Neuronal stem cell (in vitro differentiated cells): ENCODE measurements around the gene RGMB.

Source experiments
- DNase-seq: peaks from one replicate; pipeline ENCODE4 v3.0.0-alpha.2; 2013; ENCODE audit warnings: low spot score
- H2AFZ ChIP-seq: one replicate; pipeline ENCODE4 v1.6.1; 2013; ENCODE audit warnings: mild to moderate bottlenecking, low read length, inconsistent platforms
- H2AK5ac ChIP-seq: 2 replicates; pipeline ENCODE4 v1.6.1; 2013; ENCODE audit warnings: low read depth, mild to moderate bottlenecking, inconsistent platforms, low read length, moderate library complexity, mixed read lengths
- H2BK120ac ChIP-seq: 2 replicates; pipeline ENCODE4 v1.6.1; 2013; ENCODE audit warnings: low read depth, mild to moderate bottlenecking, inconsistent platforms, low read length, moderate library complexity, mixed read lengths
- H2BK12ac ChIP-seq: one replicate; pipeline ENCODE4 v1.6.1; 2013; ENCODE audit warnings: low read length, inconsistent platforms
- H2BK15ac ChIP-seq: 2 replicates; pipeline ENCODE4 v1.6.1; 2013; ENCODE audit warnings: mild to moderate bottlenecking, low read length, inconsistent platforms, mixed read lengths
- H2BK5ac ChIP-seq: one replicate; pipeline ENCODE4 v1.6.1; 2013; ENCODE audit warnings: inconsistent platforms, mild to moderate bottlenecking, low read length, moderate library complexity
- H3K14ac ChIP-seq: one replicate; pipeline ENCODE4 v1.6.1; 2013; ENCODE audit warnings: low read length, inconsistent platforms
- H3K18ac ChIP-seq: 2 replicates; pipeline ENCODE4 v1.6.1; 2013; ENCODE audit warnings: low read length, inconsistent platforms
- H3K23ac ChIP-seq: 2 replicates; pipeline ENCODE4 v1.6.1; 2013; ENCODE audit warnings: low read depth, mild to moderate bottlenecking, mixed read lengths, low read length, inconsistent platforms; ENCODE audit not compliant: poor library complexity
- H3K27ac ChIP-seq: replicated peaks from 3 replicates; pipeline ENCODE4 v1.5.1; 2013; ENCODE audit warnings: low read length, inconsistent platforms
- H3K27me3 ChIP-seq, 3 experiments: 2 replicates each; pipeline ENCODE4 v1.6.1; 2013; ENCODE audit warnings: low read length in 3 of 3, mild to moderate bottlenecking in 2 of 3, inconsistent platforms in 1 of 3, low read depth in 1 of 3, mixed read lengths in 1 of 3, moderate library complexity in 1 of 3; ENCODE audit not compliant: control insufficient read depth in 3 of 3, insufficient read depth in 3 of 3
- H3K36me3 ChIP-seq, 2 donors: replicated peaks in 1 of 2; 2 replicates each; pipeline ENCODE4 v1.6.1; 2013; ENCODE audit warnings: low read length in 2 of 2; ENCODE audit not compliant: control insufficient read depth in 2 of 2, insufficient read depth in 2 of 2
- H3K4ac ChIP-seq: 2 replicates; pipeline ENCODE4 v1.6.1; 2013; ENCODE audit warnings: inconsistent platforms, mild to moderate bottlenecking, low read length, moderate library complexity
- H3K4me1 ChIP-seq, 2 donors: 1 replicate in 1 of 2; 2 replicates in 1 of 2; pipeline ENCODE4 v1.6.1; 2013; ENCODE audit warnings: low read length in 2 of 2, low read depth in 1 of 2; ENCODE audit not compliant: control insufficient read depth in 2 of 2, insufficient read depth in 1 of 2
- H3K4me2 ChIP-seq: one replicate; pipeline ENCODE4 v1.6.1; 2013; ENCODE audit warnings: mild to moderate bottlenecking, low read length, inconsistent platforms; ENCODE audit not compliant: insufficient read depth, poor library complexity, severe bottlenecking
- H3K4me3 ChIP-seq, 2 donors: 2 replicates each; pipeline ENCODE4 v1.5.1; 2013; ENCODE audit warnings: low read length in 2 of 2, mild to moderate bottlenecking in 2 of 2, inconsistent platforms in 1 of 2, moderate library complexity in 1 of 2
- H3K79me1 ChIP-seq: one replicate; pipeline ENCODE4 v1.6.1; 2013; ENCODE audit warnings: low read depth, mild to moderate bottlenecking, inconsistent platforms, low read length, moderate library complexity
- H3K9ac ChIP-seq: one replicate; pipeline ENCODE4 v1.6.1; 2013; ENCODE audit warnings: mild to moderate bottlenecking, low read depth, low read length, inconsistent platforms; ENCODE audit not compliant: poor library complexity
- H3K9me3 ChIP-seq, 2 donors: replicated peaks in 1 of 2; 2 replicates each; pipeline versions ENCODE3 to v1.6.1; 2013; ENCODE audit warnings: low read length in 2 of 2, mild to moderate bottlenecking in 2 of 2, inconsistent platforms in 1 of 2, low read depth in 1 of 2, mixed read lengths in 1 of 2, moderate library complexity in 1 of 2; ENCODE audit not compliant: control insufficient read depth in 2 of 2, insufficient read depth in 1 of 2
- H4K8ac ChIP-seq: one replicate; pipeline ENCODE4 v1.6.1; 2013; ENCODE audit warnings: low read depth, mild to moderate bottlenecking, inconsistent platforms, low read length, moderate library complexity
- H4K91ac ChIP-seq: one replicate; pipeline ENCODE4 v1.6.1; 2013; ENCODE audit warnings: low read length, low read depth, mild to moderate bottlenecking, inconsistent platforms; ENCODE audit not compliant: poor library complexity
- WGBS, 2 donors: extraction: QIAGEN DNeasy Blood & Tissue Kit; methylation state at CpG; one replicate each; pipeline ENCODE4 v1.1.7; 2013; ENCODE audit warnings: missing lambda C conversion rate in 2 of 2, mixed read lengths in 1 of 2; ENCODE audit not compliant: insufficient read length in 2 of 2, insufficient replicate concordance in 1 of 2; ENCODE audit errors: extremely low coverage in 2 of 2; 5-methylcytosine and 5-hydroxymethylcytosine counted together

Gene RGMB

DNA sequence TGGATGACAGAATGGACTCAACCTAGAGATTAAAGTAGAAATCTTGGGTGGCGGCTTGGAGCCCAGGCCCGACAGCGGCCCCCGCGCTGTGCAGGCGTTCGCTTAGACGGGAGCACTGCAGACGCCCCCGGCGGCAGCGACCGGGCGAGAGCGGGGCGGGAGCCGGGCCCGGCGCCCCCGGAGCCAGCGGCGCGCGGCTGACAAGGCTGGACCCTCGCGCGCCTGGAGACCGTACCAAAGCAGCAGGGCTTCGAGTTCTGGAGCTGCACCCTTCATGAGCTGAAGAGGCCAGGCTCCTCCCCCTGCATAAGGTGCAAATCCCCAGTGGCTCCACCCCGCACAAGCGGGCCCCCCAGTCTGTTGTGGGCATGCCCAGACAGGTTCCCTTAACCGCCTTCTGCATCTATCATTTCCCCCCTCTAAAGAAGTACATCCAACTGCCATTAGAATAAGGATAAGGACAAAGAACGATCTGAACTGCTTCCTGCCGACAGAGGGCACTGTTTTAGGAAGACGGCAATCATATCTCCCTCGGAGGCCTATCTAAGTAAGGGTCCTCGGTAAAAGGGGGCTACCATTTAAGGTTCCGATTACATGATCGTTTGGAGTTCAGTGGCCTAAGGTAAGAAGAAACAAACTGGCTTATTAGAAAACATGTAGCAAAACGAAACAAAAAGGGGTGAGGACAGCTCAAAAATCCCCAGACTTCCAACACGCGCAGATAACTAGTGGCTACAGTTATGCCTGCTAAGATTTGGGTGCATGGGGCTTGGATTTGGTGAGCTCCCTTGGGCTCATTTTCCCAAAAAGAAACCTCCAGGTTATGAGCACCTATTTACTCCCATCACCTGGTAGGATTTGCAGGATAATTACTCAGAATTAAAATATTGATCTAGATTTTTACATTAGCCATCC lies 66.3 kb downstream of the RGMB start:
- Histone ChIP-seq H4K8ac (no peak overlapping the region), H2AK5ac (no peak overlapping the region), H3K27ac (no peak overlapping the region), H3K4me2 (no peak overlapping the region), H2BK12ac (no peak overlapping the region), H4K91ac (no peak overlapping the region), H3K79me1 (no peaks in the 10 kb centered on the region), H3K36me3 (no peaks in the 10 kb centered on the region), H2AFZ (peak overlapping the region; percentile 4), H3K4ac (no peak overlapping the region), H2BK120ac (no peak overlapping the region), H3K9ac (no peak overlapping the region), H3K18ac (no peak overlapping the region), H3K27me3 (no peaks in the 10 kb centered on the region), H3K4me1 (no peaks in the 10 kb centered on the region), H2BK15ac (no peak overlapping the region), H3K14ac (no peak overlapping the region), H3K23ac (no peak overlapping the region), H3K9me3 (peaks cover 4 to 8% of the 10 kb centered on the region in 2 donors), H3K4me3 (no peak overlapping the region), H2BK5ac (no peak overlapping the region)
- no CpG with 5 or more reads among the region's 42 CpGs for WGBS, 2 donors
- DNase-seq: no peak

DNA sequence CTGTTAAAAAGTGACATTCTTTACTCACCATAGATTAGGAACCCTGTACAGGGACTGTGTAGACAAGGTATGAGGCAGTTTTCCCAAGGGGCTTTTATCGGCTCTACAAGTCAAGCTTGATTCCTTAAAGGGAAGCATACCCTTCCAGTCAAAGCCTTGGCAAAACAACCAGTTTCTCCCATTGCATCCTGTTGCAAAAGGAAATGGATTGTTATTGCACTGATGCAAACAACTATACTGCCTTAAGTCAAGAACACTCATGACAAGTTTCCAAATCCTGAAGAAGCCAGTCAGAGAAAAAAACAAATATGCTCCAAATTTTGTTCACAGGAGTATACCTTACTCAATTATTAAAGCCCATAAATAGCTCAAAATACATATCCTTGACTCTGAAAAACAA lies 67.5 kb downstream of the RGMB start:
- H2BK12ac ChIP-seq: no peak overlapping the region
- H3K79me1 ChIP-seq: no peaks in the 10 kb centered on the region
- H3K23ac ChIP-seq: no peak overlapping the region
- H4K91ac ChIP-seq: no peak overlapping the region
- no peak overlapping the region for H2AK5ac ChIP-seq
- no peak overlapping the region for H2BK15ac ChIP-seq
- no peak overlapping the region for H3K14ac ChIP-seq
- H3K36me3 ChIP-seq: no peaks in the 10 kb centered on the region
- no peak for DNase-seq
- no peak overlapping the region for H2BK120ac ChIP-seq
- H3K4me3 ChIP-seq: no peak overlapping the region
- no peak overlapping the region for H3K9ac ChIP-seq
- no peak overlapping the region for H2BK5ac ChIP-seq
- H3K18ac ChIP-seq: no peak overlapping the region
- H2AFZ ChIP-seq: no peak overlapping the region
- no peak overlapping the region for H3K4ac ChIP-seq
- H3K4me2 ChIP-seq: no peak overlapping the region
- H3K27ac ChIP-seq: no peak overlapping the region
- no CpG with 5 or more reads among the region's 1 CpG for WGBS, 2 donors
- no peaks in the 10 kb centered on the region for H3K4me1 ChIP-seq
- no peak overlapping the region for H4K8ac ChIP-seq
- H3K9me3 ChIP-seq: peaks cover 6 to 16% of the 10 kb centered on the region in 2 donors
- H3K27me3 ChIP-seq: no peaks in the 10 kb centered on the region

DNA sequence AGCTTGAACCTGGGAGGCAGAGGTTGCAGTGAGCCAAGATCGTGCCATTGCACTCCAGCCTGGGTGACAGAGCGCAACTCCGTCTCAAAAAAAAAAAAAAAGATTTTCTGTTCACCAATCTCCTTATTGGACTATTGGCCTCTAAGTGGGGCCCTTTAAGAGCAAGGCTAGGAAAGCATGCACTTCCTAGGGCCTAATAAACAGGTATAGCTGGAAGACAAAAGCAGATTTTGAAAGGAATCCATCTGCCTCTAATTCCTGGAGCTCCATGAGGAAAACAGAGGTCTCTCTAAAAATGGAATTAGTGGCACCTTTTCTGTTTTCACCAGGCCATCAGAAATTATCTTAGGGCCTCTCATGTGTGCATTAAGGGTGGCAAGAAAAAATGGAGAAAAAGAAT lies 70.0 kb downstream of the RGMB start:
- no peak for DNase-seq
- no peak overlapping the region for H2BK5ac ChIP-seq
- no peak overlapping the region for H4K91ac ChIP-seq
- H2BK15ac ChIP-seq: no peak overlapping the region
- no peaks in the 10 kb centered on the region for H3K4me1 ChIP-seq
- H3K27ac ChIP-seq: no peak overlapping the region
- H3K23ac ChIP-seq: no peak overlapping the region
- H3K14ac ChIP-seq: no peak overlapping the region
- H3K79me1 ChIP-seq: no peaks in the 10 kb centered on the region
- no peak overlapping the region for H3K9ac ChIP-seq
- H3K4ac ChIP-seq: no peak overlapping the region
- no peak overlapping the region for H3K4me3 ChIP-seq
- H2BK12ac ChIP-seq: no peak overlapping the region
- no peak overlapping the region for H2BK120ac ChIP-seq
- H3K9me3 ChIP-seq: peaks cover 6 to 16% of the 10 kb centered on the region in 2 donors
- no peak overlapping the region for H2AK5ac ChIP-seq
- no CpG with 5 or more reads among the region's 3 CpGs for WGBS, 2 donors
- H3K4me2 ChIP-seq: no peak overlapping the region
- no peaks in the 10 kb centered on the region for H3K36me3 ChIP-seq
- H3K18ac ChIP-seq: no peak overlapping the region
- no peaks in the 10 kb centered on the region for H3K27me3 ChIP-seq
- H2AFZ ChIP-seq: no peak overlapping the region
- no peak overlapping the region for H4K8ac ChIP-seq

DNA sequence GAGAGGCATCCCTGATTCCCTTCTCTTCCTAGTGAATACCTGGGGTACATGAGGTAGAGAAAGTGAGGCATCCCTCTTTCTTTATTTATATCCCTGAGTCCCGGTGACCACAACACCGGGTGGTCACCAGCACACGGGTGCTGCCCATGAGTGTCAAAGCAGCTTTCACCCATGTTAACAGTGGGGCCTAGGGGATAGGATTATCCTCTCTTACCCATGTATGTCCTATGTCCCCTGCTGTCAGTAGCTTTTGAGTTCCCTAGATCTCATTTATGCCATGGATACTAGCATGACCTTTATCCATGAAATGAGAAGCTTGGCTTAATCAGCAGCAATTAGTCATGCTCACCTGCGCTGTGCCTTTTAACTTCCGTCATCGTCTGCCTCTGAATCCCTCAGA lies 71.4 kb downstream of the RGMB start:
- Histone ChIP-seq H3K4me1 (no peaks in the 10 kb centered on the region), H3K79me1 (no peaks in the 10 kb centered on the region), H3K14ac (no peak overlapping the region), H2BK120ac (no peak overlapping the region), H2BK12ac (no peak overlapping the region), H2AK5ac (no peak overlapping the region), H3K9me3 (peaks cover 6 to 16% of the 10 kb centered on the region in 2 donors), H3K36me3 (no peaks in the 10 kb centered on the region), H3K9ac (no peak overlapping the region), H3K4me2 (no peak overlapping the region), H3K4me3 (no peak overlapping the region), H3K18ac (no peak overlapping the region), H2BK15ac (no peak overlapping the region), H4K91ac (no peak overlapping the region), H4K8ac (no peak overlapping the region), H2AFZ (no peak overlapping the region), H2BK5ac (no peak overlapping the region), H3K23ac (no peak overlapping the region), H3K27ac (no peak overlapping the region), H3K27me3 (no peaks in the 10 kb centered on the region), H3K4ac (no peak overlapping the region)
- no CpG with 5 or more reads among the region's 6 CpGs for WGBS, 2 donors
- DNase-seq: no peak
